Raji (cell line): ENCODE data around the gene TMEM121B.

ENCODE experiments used
- POLR2A ChIP-seq: IDR thresholded peaks from 2 replicates; pipeline ENCODE4 v1.6.1; 2011; ENCODE audit warnings: low read depth, low read length, control low read depth; ENCODE audit not compliant: insufficient read depth

TMEM121B gene

DNA sequence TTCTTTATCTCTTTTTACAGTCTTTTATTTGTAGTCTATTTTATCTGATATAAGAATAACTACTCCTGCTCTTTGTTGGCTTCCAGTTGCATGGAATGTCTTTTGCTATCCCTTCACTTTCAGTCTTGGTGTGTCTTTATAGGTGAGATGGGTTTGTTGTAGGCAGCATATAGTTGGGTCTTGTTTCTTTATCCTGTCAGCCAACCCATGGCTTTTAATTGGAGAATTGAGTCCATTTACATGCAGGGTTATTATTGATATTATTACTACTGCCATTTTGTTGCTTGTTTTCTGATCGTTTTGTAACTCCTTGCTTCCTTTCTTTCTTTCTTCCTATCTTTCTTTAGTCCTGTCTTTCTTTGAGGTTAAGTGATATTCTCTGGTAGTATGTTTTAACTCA lies 48.3 kb downstream of the TMEM121B start:
- no peak for TF ChIP-seq POLR2A
